ENCODE data around the gene ANKMY2.

ANKMY2 gene

DNA sequence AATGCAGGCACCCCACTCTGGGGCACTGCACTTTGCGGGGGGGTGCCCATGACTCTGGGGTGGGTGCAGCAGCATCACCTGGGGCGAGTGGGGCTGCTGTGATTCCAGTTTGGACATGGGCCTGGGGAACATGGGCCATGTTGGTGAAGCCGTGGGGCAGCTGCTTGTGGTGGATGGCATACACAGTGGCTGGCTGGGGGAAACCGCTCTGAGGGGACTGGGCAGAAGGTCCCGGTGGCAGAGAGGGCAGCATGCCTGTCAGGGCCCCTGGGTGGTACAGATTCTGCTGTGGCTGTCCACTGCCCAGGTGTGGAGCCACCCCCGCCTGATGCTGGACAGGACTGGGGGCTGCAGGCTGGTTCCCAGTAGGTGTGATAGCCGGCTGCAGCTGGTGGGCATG is 61.7 kb downstream of the ANKMY2 start:
- TF ChIP-seq, protein P1, sequence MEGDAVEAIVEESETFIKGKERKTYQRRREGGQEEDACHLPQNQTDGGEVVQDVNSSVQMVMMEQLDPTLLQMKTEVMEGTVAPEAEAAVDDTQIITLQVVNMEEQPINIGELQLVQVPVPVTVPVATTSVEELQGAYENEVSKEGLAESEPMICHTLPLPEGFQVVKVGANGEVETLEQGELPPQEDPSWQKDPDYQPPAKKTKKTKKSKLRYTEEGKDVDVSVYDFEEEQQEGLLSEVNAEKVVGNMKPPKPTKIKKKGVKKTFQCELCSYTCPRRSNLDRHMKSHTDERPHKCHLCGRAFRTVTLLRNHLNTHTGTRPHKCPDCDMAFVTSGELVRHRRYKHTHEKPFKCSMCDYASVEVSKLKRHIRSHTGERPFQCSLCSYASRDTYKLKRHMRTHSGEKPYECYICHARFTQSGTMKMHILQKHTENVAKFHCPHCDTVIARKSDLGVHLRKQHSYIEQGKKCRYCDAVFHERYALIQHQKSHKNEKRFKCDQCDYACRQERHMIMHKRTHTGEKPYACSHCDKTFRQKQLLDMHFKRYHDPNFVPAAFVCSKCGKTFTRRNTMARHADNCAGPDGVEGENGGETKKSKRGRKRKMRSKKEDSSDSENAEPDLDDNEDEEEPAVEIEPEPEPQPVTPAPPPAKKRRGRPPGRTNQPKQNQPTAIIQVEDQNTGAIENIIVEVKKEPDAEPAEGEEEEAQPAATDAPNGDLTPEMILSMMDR (IDR thresholded peaks at IDR 0.05; ENCODE audit: borderline replicate concordance, insufficient read depth, low read depth, low read length): no peak
- no peak overlapping the region for H3K4me3 ChIP-seq (ENCODE audit: low read depth, low read length)

DNA sequence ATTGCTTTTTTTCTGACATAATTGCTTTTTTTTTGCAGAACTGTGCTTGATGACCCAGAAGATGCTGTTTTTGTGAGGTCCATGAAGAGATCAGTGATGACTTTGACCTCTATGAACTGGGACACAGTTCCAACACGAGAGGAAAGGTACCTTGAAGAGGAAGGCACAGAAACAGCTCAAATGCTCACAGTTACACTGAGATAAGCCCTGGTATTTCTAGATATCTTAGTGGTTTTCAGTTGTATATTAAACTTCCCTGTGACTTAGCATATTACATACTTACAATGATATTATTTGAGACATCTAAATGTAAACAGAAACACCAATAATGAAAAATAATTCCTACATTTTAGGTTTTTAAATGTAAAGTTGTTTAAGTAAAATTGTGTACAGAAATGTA is 64.3 kb downstream of the ANKMY2 start:
- TF ChIP-seq, protein P1 (IDR thresholded peaks at IDR 0.05; ENCODE audit: borderline replicate concordance, insufficient read depth, low read depth, low read length): no peak
- H3K4me3 ChIP-seq (ENCODE audit: low read depth, low read length): no peak overlapping the region

DNA sequence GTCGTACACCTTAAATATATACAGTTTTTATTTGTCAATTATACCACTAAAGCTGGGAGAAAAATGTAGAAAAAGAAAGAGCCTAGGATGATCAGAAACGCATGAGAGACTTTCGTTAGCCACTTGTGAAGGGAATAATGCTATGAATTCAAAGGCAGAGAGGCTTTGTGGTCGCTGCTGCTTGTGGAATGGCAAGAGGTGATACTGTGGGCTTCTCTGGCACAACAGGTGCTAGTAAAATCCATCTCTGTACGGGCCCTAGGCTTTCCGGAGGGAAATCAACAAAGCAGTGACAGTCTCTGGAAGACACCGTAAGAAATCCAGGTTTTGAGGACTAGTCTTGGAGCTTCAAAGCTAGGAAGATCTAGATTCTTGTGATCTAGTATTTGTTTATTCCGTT is 66.3 kb downstream of the ANKMY2 start:
- no peak overlapping the region for H3K4me3 ChIP-seq (ENCODE audit: low read depth, low read length)
- TF ChIP-seq, protein P1 (IDR thresholded peaks at IDR 0.05; ENCODE audit: borderline replicate concordance, insufficient read depth, low read depth, low read length): no peak

DNA sequence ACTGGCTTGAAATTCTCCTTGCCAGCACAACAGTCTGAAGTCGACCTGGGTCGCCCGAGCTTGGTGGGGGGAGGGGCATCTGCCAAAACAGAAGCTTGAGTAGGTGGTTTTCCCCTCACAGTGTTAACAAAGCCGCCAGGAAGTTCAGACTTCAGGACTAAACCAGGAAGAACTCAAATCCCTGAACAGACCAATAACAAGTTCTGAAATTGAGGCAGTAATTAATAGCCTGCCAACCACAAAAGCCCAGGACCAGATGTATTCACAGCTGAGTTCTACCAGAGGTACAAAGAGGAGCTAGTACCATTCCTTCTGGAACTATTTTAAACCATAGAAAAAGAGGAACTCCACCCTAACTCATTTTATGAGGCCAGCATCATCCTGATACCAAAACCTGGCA is 73.6 kb downstream of the ANKMY2 start:
- TF ChIP-seq, protein P1 (IDR thresholded peaks at IDR 0.05; ENCODE audit: borderline replicate concordance, insufficient read depth, low read depth, low read length): no peak
- H3K4me3 ChIP-seq (ENCODE audit: low read depth, low read length): no peak overlapping the region

DNA sequence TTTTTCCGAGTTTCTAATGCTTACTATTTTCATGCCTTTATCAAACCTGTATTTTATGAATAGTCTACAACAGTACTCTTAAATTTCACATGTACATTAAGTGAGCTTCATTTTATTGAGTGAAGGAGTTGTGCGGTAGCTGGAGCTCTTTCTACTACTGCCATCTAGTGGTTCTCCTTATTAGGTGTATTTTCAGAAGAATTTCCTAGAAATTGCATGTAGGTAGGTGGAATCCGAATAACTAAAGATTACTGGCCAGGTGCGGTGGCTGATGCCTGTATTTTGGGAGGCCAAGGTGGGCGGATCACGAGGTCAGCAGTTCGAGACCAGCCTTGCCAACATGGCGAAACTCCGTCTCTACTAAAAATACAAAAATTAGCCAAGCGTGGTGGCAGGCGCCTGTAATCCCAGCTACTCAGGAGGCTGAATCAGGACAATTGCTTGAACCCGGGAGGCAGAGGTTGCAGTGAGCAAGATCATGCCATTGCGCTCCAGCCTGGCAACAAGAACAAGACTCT is 80.6 kb downstream of the ANKMY2 start:
- H3K4me3 ChIP-seq (ENCODE audit: low read depth, low read length): no peak overlapping the region

DNA sequence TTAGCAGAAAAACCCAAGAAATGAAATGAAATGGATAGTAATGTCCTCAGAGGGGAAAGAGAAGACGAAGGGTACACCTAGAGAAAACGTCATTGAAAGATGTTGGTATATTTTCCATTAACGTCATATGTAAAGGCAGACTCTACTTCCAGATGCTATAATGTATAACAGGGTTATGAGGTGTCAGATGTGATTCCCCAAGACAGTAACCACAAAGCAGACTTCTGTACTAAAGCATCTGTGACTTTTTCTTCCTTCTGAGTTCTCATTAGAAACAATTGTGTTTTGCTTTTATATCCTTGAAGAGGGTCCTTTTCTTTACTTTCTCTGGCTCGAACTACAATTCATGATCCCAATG is 81.6 kb downstream of the ANKMY2 start:
- TF ChIP-seq, protein P1 (IDR thresholded peaks at IDR 0.05; ENCODE audit: borderline replicate concordance, insufficient read depth, low read depth, low read length): no peak
- no peak overlapping the region for H3K4me3 ChIP-seq (ENCODE audit: low read depth, low read length)

More for the DNA sequence above, 80.6 kb downstream of the ANKMY2 start:
- TF ChIP-seq, protein P1 (IDR thresholded peaks at IDR 0.05; ENCODE audit: borderline replicate concordance, insufficient read depth, low read depth, low read length): peak; percentile 45; the same call in 1 of the 2 replicates

DNA sequence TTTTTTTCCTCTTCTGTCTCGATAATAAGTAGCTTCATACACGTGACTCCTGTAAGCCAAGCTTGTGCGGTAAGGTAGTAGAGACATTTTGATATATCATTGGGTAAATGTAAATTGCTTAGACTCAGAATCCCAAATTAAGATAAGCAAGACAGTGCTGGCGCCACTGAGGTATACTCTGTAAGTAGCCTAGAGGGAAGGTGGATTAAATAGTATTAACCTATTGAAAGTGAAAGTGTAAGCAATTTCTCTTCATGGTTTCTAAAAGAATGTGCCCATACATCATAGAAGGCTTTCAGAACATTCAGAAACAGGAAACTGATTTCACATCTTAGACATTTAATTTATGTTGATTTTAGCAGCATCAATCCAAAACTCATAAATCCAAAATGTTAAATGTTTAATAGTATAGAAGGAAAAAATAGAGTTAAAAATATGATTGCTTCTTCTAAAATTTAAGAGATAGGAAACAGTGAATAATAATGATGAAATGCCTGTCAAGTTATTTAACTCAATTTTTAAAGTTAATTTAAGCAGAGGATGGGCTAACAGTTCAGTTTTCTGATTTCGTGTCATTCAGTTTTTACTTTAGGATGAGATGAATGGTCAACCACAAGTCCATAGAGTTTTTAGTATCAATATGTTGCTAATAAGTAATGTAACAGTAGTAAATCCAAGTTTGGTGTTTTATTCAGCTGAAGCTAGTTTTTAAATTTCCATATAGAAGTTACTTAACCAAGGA is 82.1 kb downstream of the ANKMY2 start:
- TF ChIP-seq, protein P1 (IDR thresholded peaks at IDR 0.05; ENCODE audit: borderline replicate concordance, insufficient read depth, low read depth, low read length): no peak
- H3K4me3 ChIP-seq (ENCODE audit: low read depth, low read length): no peak overlapping the region
